ENCODE data around the gene MT1A.
"Not testable (repeated sequence)": the region's sequence is repeated elsewhere in the genome, so short reads cannot be mapped to it uniquely, and the experiment has no call there.

Gene MT1A

GRCh38 chr16:56658327-56658875, 19.9 kb downstream of the MT1A start:
- DNase-seq, result no peak

GRCh38 chr16:56662357-56663354, 24.2 kb downstream of the MT1A start:
- peak in 1 of 5 experiments; percentile 66 for DNase-seq

DNA sequence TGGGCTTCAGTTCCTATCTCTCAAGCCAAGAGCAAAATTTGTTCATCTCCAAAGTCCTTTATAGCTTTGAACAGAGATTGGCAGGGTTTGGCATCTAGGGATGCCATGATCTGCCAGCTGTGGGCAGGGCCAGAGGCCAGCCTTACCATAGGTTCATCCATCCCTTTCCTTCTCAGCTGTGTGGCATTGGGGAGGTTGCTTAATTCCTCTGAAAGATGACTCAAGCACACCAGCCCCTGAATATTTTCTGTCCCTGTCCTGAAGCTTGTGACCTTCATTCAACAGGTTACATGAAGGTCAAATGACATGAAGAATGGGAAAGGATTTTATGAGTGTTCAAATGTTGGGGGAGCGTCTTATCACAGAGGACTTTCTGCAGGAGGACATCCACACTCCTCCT, 26.0 kb downstream of the MT1A start:
- DNase-seq, result no peak

GRCh38 chr16:56665286-56666261, 27.1 kb downstream of the MT1A start:
- DNase-seq, result peak in 1 of 5 experiments; percentile 41

- peak in 1 of 5 experiments; percentile 56 for DNase-seq
These were observed 29.4 kb downstream of the MT1A start, which contains the start of gene MT1G for GRCh38 chr16:56667581-56668571. Gene MT1G (minus strand): TSS chr16:56668065. CDS start chr16:56667993, 72 bp downstream.

GRCh38 chr16:56669005-56669839, 30.8 kb downstream of the MT1A start, which contains the start of gene MT1H:
Gene MT1H (plus strand): TSS chr16:56669814. CDS start chr16:56669885, 71 bp downstream.
- peak in 1 of 5 experiments; percentile 34 for DNase-seq

GRCh38 chr16:56669840-56670619, 31.6 kb downstream of the MT1A start:
- DNase-seq, result no peak

- no peak for DNase-seq
These were observed 32.1 kb downstream of the MT1A start for GRCh38 chr16:56670620-56670934.

- not testable (repeated sequence) for DNase-seq
These were observed 33.2 kb downstream of the MT1A start for GRCh38 chr16:56671691-56672090.

GRCh38 chr16:56672171-56672570, 33.7 kb downstream of the MT1A start:
- DNase-seq, result peak in 1 of 5 experiments; percentile 29

- peak in 1 of 5 experiments; percentile 47 for DNase-seq
These were observed 34.5 kb downstream of the MT1A start for GRCh38 chr16:56672761-56673536.

GRCh38 chr16:56673921-56674320, 35.5 kb downstream of the MT1A start:
- DNase-seq, result peak in 1 of 5 experiments; percentile 43

DNA sequence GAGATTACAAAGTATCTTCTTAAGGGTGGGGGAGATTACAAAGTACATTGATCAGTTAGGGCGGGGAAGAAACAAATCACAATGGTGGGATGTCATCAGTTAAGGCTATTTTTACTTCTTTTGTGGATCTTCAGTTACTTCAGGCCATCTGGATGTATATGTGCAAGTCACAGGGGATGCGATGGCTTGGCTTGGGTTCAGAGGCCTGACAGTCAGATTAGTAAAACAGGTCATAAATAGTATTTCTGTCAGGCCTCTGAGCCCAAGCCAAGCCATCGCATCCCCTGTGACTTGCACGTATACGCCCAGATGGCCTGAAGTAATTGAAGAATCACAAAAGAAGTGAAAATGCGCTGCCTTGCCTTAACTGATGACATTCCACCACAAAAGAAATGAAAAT, 36.1 kb downstream of the MT1A start:
- not testable (repeated sequence) for DNase-seq

GRCh38 chr16:56675685-56676210, 37.3 kb downstream of the MT1A start:
- peak in 3 of 5 experiments; percentile 32 to 50 (median 36) for DNase-seq

DNA sequence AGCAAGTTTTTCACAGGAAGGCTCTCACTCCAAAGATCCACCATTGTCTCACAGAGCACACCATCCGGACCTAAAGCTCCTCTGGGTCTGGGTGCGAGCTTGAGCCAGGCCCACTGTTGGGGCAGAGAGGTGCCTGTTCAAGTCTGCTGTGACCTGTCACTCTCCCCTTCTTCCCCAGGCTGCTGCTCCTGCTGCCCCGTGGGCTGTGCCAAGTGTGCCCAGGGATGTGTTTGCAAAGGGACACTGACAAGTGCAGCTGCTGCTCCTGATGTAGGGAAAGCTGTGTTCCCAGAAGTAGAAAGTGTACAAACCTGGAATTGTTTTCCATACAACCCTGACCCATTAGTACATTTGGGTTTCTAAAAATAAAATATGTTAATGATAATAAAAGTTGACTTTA, 39.0 kb downstream of the MT1A start:
- DNase-seq, result no peak

GRCh38 chr16:56679078-56679730, 40.7 kb downstream of the MT1A start:
- no peak for DNase-seq

DNA sequence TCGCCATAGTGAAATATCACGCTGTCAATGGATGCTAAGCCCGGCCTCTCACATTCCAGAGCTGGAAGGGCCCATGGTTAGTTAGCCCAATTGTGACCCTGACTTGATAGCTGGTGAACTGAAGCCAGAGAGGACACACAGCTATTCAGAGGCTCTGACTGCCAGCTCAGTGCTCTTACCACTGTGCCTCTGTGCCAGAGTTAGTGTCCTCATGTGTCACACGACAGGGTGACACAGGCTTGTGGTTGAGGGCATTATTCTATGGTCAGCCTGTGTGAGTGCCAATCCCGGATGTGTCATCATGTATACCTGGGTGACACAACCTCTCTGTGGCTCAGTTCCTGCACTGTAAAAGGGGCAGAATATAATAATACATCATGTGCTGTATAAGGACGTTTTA, 41.4 kb downstream of the MT1A start:
- DNase-seq, result no peak

Measured in T-helper 2 cell (primary cell).